GM19397 (cell line): ENCODE data around the gene ZNF436.
"Not testable (repeated sequence)": the region's sequence is repeated elsewhere in the genome, so short reads cannot be mapped to it uniquely, and the experiment has no call there.

Source experiments
- ATAC-seq: cut with Tn5 transposase; IDR thresholded peaks from one replicate; pipeline ENCODE4 v1.9.1; 2021; ENCODE audit warnings: mild to moderate bottlenecking, moderate library complexity; ENCODE audit not compliant: unreplicated experiment

Gene ZNF436

GRCh38 chr1:23330846-23331245 lies 38.8 kb downstream of the ZNF436 start:
- ATAC-seq: no peak

- no peak for ATAC-seq
Measured at GRCh38 chr1:23325393-23325792, 44.2 kb downstream of the ZNF436 start.

GRCh38 chr1:23322770-23323169 lies 46.9 kb downstream of the ZNF436 start:
- no peak for ATAC-seq

- ATAC-seq: not testable (repeated sequence)
Measured at GRCh38 chr1:23310280-23310679, 59.4 kb downstream of the ZNF436 start.
